Measurements from ENCODE around the gene VPS26A.

Gene VPS26A

GRCh38 chr10:69213591-69214311, 89.8 kb downstream of the VPS26A start:
- H4K20me1 ChIP-seq (ENCODE audit: insufficient read depth, low read length): no peaks in the 10 kb centered on the region
- H3K9ac ChIP-seq (ENCODE audit: low read depth, low read length): no peak overlapping the region
- H3K27ac ChIP-seq (ENCODE audit: low read length): no peak overlapping the region
- H3K79me2 ChIP-seq (ENCODE audit: insufficient read depth, low read length): no peaks in the 10 kb centered on the region
- H3K4me1 ChIP-seq (ENCODE audit: insufficient read depth, low read length): peaks cover 20% of the 10 kb centered on the region
- H3K36me3 ChIP-seq (ENCODE audit: insufficient read depth, low read length): peaks cover 6% of the 10 kb centered on the region; the same call in 1 of the 2 replicates
- no peak overlapping the region for H2AFZ ChIP-seq (ENCODE audit: low read depth, low read length)
- ATAC-seq (ENCODE audit: insufficient read depth, low read depth) (no peak), DNase-seq (no peak)
- no peak overlapping the region for H3K4me2 ChIP-seq (ENCODE audit: insufficient read depth, low read length)
- no peaks in the 10 kb centered on the region for H3K27me3 ChIP-seq (ENCODE audit: insufficient read depth, low read length, poor library complexity)
- no peak overlapping the region for H3K4me3 ChIP-seq (ENCODE audit: low read depth in 1 of 2, low read length in 2 of 2)
- no peaks in the 10 kb centered on the region for H3K9me3 ChIP-seq (ENCODE audit: insufficient read depth, low read length, severe bottlenecking)
- TF ChIP-seq EZH2 (IDR thresholded peaks at IDR 0.05; ENCODE audit: borderline replicate concordance, low read depth, low read length, severe bottlenecking) (no peak), CTCF (IDR thresholded peaks at IDR 0.05; ENCODE audit: borderline replicate concordance, extremely low read depth, low read length, poor library complexity, severe bottlenecking) (no peak)

DNA sequence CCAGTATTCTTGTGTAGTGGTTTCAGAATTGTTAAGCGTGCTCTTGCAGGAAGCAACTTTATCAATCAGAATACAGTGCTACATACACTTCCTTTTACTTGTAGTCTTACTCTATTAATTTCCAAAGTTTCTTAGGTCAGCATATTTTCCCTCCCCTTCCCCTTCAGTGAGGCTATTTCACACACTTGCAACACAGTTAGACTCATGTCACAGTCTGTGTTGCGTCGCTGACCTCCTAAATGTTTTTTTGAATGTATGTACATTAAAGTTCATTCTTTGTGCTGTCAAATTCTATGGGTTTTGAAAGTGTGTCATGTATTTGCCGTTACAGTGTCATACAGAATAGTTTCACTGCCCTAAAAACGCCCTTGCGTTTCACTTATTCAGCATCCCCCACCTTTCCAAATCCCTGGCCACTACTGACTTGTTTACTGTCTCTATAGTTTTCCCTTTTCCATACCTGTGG, 90.7 kb downstream of the VPS26A start:
- no peak for ATAC-seq (ENCODE audit: insufficient read depth, low read depth)
- Histone ChIP-seq H3K9me3 (ENCODE audit: insufficient read depth, low read length, severe bottlenecking) (no peaks in the 10 kb centered on the region), H3K4me2 (ENCODE audit: insufficient read depth, low read length) (no peak overlapping the region), H3K4me1 (ENCODE audit: insufficient read depth, low read length) (peaks cover 20% of the 10 kb centered on the region), H3K27ac (ENCODE audit: low read length) (no peak overlapping the region), H4K20me1 (ENCODE audit: insufficient read depth, low read length) (no peaks in the 10 kb centered on the region), H3K36me3 (ENCODE audit: insufficient read depth, low read length) (no peaks in the 10 kb centered on the region), H2AFZ (ENCODE audit: low read depth, low read length) (no peak overlapping the region), H3K79me2 (ENCODE audit: insufficient read depth, low read length) (no peaks in the 10 kb centered on the region), H3K9ac (ENCODE audit: low read depth, low read length) (no peak overlapping the region), H3K4me3 (ENCODE audit: low read depth in 1 of 2, low read length in 2 of 2) (no peak overlapping the region), H3K27me3 (ENCODE audit: insufficient read depth, low read length, poor library complexity) (no peaks in the 10 kb centered on the region)
- no peak for TF ChIP-seq EZH2 (IDR thresholded peaks at IDR 0.05; ENCODE audit: borderline replicate concordance, low read depth, low read length, severe bottlenecking)
- TF ChIP-seq CTCF (IDR thresholded peaks at IDR 0.05; ENCODE audit: borderline replicate concordance, extremely low read depth, low read length, poor library complexity, severe bottlenecking): no peak
- DNase-seq: no peak

DNA sequence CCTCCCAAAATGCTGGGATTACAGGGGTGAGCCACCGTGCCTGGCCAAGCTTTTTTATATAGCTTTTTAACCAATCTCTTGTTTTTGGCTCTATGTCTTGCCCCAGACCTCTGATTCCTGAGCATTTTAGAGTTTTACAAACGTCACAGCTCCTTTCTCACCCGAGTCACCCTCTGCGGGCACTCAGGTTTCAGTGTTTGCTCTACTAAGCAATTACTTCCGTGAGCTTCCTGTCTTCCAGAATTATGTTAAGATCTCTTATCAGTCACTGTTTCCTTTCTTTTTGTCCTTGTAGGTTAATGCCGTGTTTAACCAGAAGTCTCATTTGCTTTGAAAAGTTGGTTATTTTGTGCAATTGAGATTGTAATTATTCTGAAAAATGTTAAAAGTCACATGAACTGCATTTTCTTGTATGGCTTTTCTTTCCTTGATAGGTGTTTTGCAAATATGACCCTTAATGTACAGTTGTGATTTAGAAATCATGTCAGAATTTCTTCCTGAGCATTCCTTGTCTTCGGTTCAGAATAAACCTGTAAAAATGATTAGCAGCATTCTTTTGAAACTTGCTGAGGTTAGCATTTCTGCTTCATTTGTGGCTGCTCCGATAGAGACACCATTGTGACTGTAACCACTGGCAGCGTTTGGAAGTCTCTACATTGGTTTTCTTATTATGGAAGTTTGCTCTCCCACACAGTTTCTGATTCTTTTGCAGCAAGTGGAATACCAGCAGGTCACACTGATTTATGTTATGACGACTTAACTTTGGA, 91.6 kb downstream of the VPS26A start:
- no peaks in the 10 kb centered on the region for H3K27me3 ChIP-seq (ENCODE audit: insufficient read depth, low read length, poor library complexity)
- no peak overlapping the region for H3K9ac ChIP-seq (ENCODE audit: low read depth, low read length)
- H3K79me2 ChIP-seq (ENCODE audit: insufficient read depth, low read length): no peaks in the 10 kb centered on the region
- H4K20me1 ChIP-seq (ENCODE audit: insufficient read depth, low read length): no peaks in the 10 kb centered on the region
- H3K27ac ChIP-seq (ENCODE audit: low read length): no peak overlapping the region
- H3K9me3 ChIP-seq (ENCODE audit: insufficient read depth, low read length, severe bottlenecking): no peaks in the 10 kb centered on the region
- DNase-seq: peak; percentile 30
- peak overlapping the region; percentile 35; the same call in 1 of the 2 replicates for H3K4me2 ChIP-seq (ENCODE audit: insufficient read depth, low read length)
- H3K36me3 ChIP-seq (ENCODE audit: insufficient read depth, low read length): no peaks in the 10 kb centered on the region
- peak; percentile 81 for ATAC-seq (ENCODE audit: insufficient read depth, low read depth)
- H3K4me3 ChIP-seq (ENCODE audit: low read depth in 1 of 2, low read length in 2 of 2): no peak overlapping the region
- H3K4me1 ChIP-seq (ENCODE audit: insufficient read depth, low read length): peaks cover 20% of the 10 kb centered on the region
- no peak overlapping the region for H2AFZ ChIP-seq (ENCODE audit: low read depth, low read length)
- no peak for TF ChIP-seq CTCF (IDR thresholded peaks at IDR 0.05; ENCODE audit: borderline replicate concordance, extremely low read depth, low read length, poor library complexity, severe bottlenecking)
- no peak for TF ChIP-seq EZH2 (IDR thresholded peaks at IDR 0.05; ENCODE audit: borderline replicate concordance, low read depth, low read length, severe bottlenecking)

Measured in DND-41 (cell line).